GM12878 (cell line): ENCODE results near the gene FAM163B. TPM values are rescaled to one million over a fixed set of nuclear protein-coding genes. Genes with fewer than 3 reads are reported as not detected.

Experiments
- ATAC-seq: fragments of 200-7000 bp; cut with Tn5 transposase; 3 replicates; pipeline ENCODE4 v1.9.1; 2020; ENCODE audit warnings: mild to moderate bottlenecking, moderate library complexity
- BruUV-seq: library from RNA; stranded (reverse); fragments of 400-500 nt; replicated peaks from 2 replicates; lab custom pipeline; 2021; lab: Mats Ljungman, UMichigan
- CTCF ChIA-PET: fragments of 300-600 bp; sonication (Branson Sonifier 250); formaldehyde crosslinking; extraction: SDS; loops from one replicate; lab custom pipeline; 2021; ENCODE audit warnings: inconsistent platforms; lab: Yijun Ruan, JAX
- POLR2A ChIA-PET: fragments of 350-600 bp; formaldehyde crosslinking; extraction: SDS; loops from one replicate; lab custom pipeline; 2021; ENCODE audit warnings: inconsistent platforms; lab: Charles Lee
- RAD21 ChIA-PET: fragments of 300-600 bp; sonication (Branson Sonifier 250); formaldehyde crosslinking; loops from one replicate; lab custom pipeline; 2023; ENCODE audit warnings: antibody characterized with exemption; ENCODE audit not compliant: unreplicated experiment; lab: Charles Lee
- SMC1A ChIA-PET: fragments of 300-600 bp; sonication (Branson Sonifier 250); formaldehyde crosslinking; loops from one replicate; lab custom pipeline; 2023; ENCODE audit not compliant: unreplicated experiment, uncharacterized antibody; lab: Charles Lee
- DNase-seq: peaks from one replicate; pipeline ENCODE4 v3.0.0-alpha.2; 2011; ENCODE audit warnings: low read depth, low spot score
- FAIRE-seq: peaks from 3 replicates; lab custom pipeline; 2011; peaks lifted over from hg19 to GRCh38; lab: Jason Lieb, UNC
- H2AFZ ChIP-seq: 2 replicates; pipeline ENCODE4 v1.6.0; 2011; ENCODE audit warnings: low read depth, low read length, control low read depth; ENCODE audit not compliant: control insufficient read depth
- H3K27ac ChIP-seq: 2 replicates; pipeline ENCODE4 v1.5.1; 2011; ENCODE audit warnings: control low read depth; ENCODE audit not compliant: control insufficient read depth, insufficient read depth
- H3K27me3 ChIP-seq, 2 experiments: replicated peaks in 1 of 2; 2 replicates each; pipeline versions ENCODE4 v1.6.0 to v1.6.1; 2011; ENCODE audit warnings: low read length in 1 of 2; ENCODE audit not compliant: control insufficient read depth in 2 of 2, insufficient read depth in 2 of 2
- H3K36me3 ChIP-seq, 2 experiments: 2 replicates each; pipeline ENCODE4 v1.5.1; 2011; ENCODE audit warnings: low read length in 1 of 2; ENCODE audit not compliant: control insufficient read depth in 2 of 2, insufficient read depth in 2 of 2
- H3K4me1 ChIP-seq: 2 replicates; pipeline ENCODE4 v1.6.1; 2011; ENCODE audit warnings: mild to moderate bottlenecking, low read length, moderate library complexity, mixed read lengths; ENCODE audit not compliant: control insufficient read depth, insufficient read depth
- H3K4me2 ChIP-seq: 2 replicates; pipeline ENCODE4 v1.6.0; 2011; ENCODE audit warnings: control low read depth; ENCODE audit not compliant: control insufficient read depth, insufficient read depth
- H3K4me3 ChIP-seq: fragments of 200-600 bp; sonication (generic); 2 replicates; pipeline ENCODE4 v1.5.1; 2016
- H3K79me2 ChIP-seq: 2 replicates; pipeline ENCODE4 v1.6.0; 2011; ENCODE audit warnings: low read length; ENCODE audit not compliant: control insufficient read depth, insufficient read depth
- H3K9ac ChIP-seq: 2 replicates; pipeline ENCODE4 v1.8.0; 2011; ENCODE audit warnings: low read length, control low read depth, mixed read lengths; ENCODE audit not compliant: control insufficient read depth, insufficient read depth
- H3K9me3 ChIP-seq: replicated peaks from 3 replicates; pipeline ENCODE4 v1.5.1; 2011; ENCODE audit warnings: mild to moderate bottlenecking, low read length; ENCODE audit not compliant: control insufficient read depth, insufficient read depth
- H4K20me1 ChIP-seq: 2 replicates; pipeline ENCODE4 v1.6.0; 2011; ENCODE audit not compliant: control insufficient read depth, insufficient read depth
- CBX3 ChIP-seq: fragments of 200-600 bp; sonication (generic); IDR thresholded peaks from 2 replicates; pipeline ENCODE4 v1.6.1; 2016; ENCODE audit warnings: low read depth, borderline replicate concordance
- CHD2 ChIP-seq: IDR thresholded peaks from 2 replicates; pipeline ENCODE4 v1.6.1; 2011; ENCODE audit warnings: low read depth, low read length, improper control_type of control experiment, borderline replicate concordance
- MEF2A ChIP-seq: IDR thresholded peaks from 2 replicates; pipeline ENCODE4 v1.6.1; 2011; ENCODE audit warnings: low read depth, mild to moderate bottlenecking, low read length, moderate library complexity; ENCODE audit not compliant: insufficient read depth
- NR2C1 ChIP-seq: fragments of 450-650 bp; IDR thresholded peaks from 2 replicates; pipeline ENCODE4 v1.6.1; 2017; ENCODE audit warnings: antibody characterized with exemption, mild to moderate bottlenecking, moderate library complexity
- NRF1 ChIP-seq: conservative IDR thresholded peaks from 2 replicates; pipeline ENCODE4 v1.6.1; 2011; ENCODE audit warnings: mild to moderate bottlenecking, low read depth, low read length, improper control_type of control experiment
- RAD21 ChIP-seq: IDR thresholded peaks from 2 replicates; pipeline ENCODE4 v1.6.1; 2011; ENCODE audit warnings: mild to moderate bottlenecking, low read depth, low read length, moderate library complexity; ENCODE audit not compliant: insufficient read depth
- WRNIP1 ChIP-seq: IDR thresholded peaks from 2 replicates; pipeline ENCODE4 v1.6.1; 2011; ENCODE audit warnings: low read depth, low read length, improper control_type of control experiment, borderline replicate concordance
- ZNF217 ChIP-seq: fragments of 450-650 bp; IDR thresholded peaks from 2 replicates; pipeline ENCODE4 v1.6.1; 2017; ENCODE audit warnings: antibody characterized with exemption, mild to moderate bottlenecking
- ZNF687 ChIP-seq: fragments of 450-650 bp; IDR thresholded peaks from 2 replicates; pipeline ENCODE4 v1.6.1; 2017; ENCODE audit warnings: mild to moderate bottlenecking, moderate library complexity
- WGBS: methylation state at CpG from one replicate; pipeline ENCODE4 v1.1.6; 2016; ENCODE audit warnings: low lambda C conversion rate; ENCODE audit not compliant: insufficient replicate concordance, insufficient coverage; ENCODE audit errors: missing lambda C conversion rate; 5-methylcytosine and 5-hydroxymethylcytosine counted together
- in situ Hi-C: fragments of 300-500 bp; cut with MboI; formaldehyde crosslinking; loops from 9 replicates; pipeline ENCODE4 v1.14.3; 2018; ENCODE audit warnings: mixed read lengths
- intact Hi-C: fragments of 100-400 bp; cut with micrococcal nuclease; formaldehyde crosslinking; loops from one replicate; pipeline ENCODE4 v1.14.2; 2022; ENCODE audit not compliant: unreplicated experiment
- polyA plus RNA-seq, 11 experiments: library from polyadenylated mRNA; depleted of rRNA in 4 of 11; unstranded in 6 of 11; stranded (reverse) in 5 of 11; fragments of >200 nt; fragmentation: Nextera tagmentation in 4 of 11; fragmentation: Illumina TruSeq in 1 of 11; extraction: Ambion mirVana in 4 of 11; extraction: Trizol in 1 of 11; gene quantifications; 1 replicate in 1 of 11; 2 replicates in 10 of 11; pipeline versions ENCODE4 v1.2.1 to v1.2.3, GENCODE V29; 2011 to 2016; ENCODE audit warnings: inconsistent platforms in 2 of 11, missing spikeins in 2 of 11, low read depth in 1 of 11
- total RNA-seq, 4 experiments: library from RNA; depleted of rRNA in 3 of 4; stranded (reverse); fragments of >200 nt in 3 of 4; fragmentation: Illumina TruSeq in 1 of 4; extraction: Trizol in 1 of 4; gene quantifications; 2 replicates each; pipeline versions ENCODE4 v1.2.1 to v1.2.3, GENCODE V29; 2013 to 2021
- TF ChIP-seq, protein P1 (sequence below): IDR thresholded peaks from 2 replicates; pipeline ENCODE4 v1.6.1; 2012; ENCODE audit warnings: mild to moderate bottlenecking, low read depth, low read length
- TF ChIP-seq, protein P2 (sequence below): fragments of 450-650 bp; IDR thresholded peaks from 2 replicates; pipeline ENCODE4 v1.6.1; 2018; ENCODE audit warnings: borderline replicate concordance, mild to moderate bottlenecking; ENCODE audit not compliant: partially characterized antibody

Gene FAM163B
- total and polyA plus RNA-seq, 10 of the 15 experiments (the other 5 are each of a cell fraction or from before 2014, with no cell fraction given): not detected

GRCh38 chr9:133587466-133587865, 21.7 kb downstream of the FAM163B start:
- H3K79me2 ChIP-seq: no peaks in the 10 kb centered on the region
- H3K4me2 ChIP-seq: no peak overlapping the region
- CTCF ChIA-PET: no interaction called here
- H3K9ac ChIP-seq: no peak overlapping the region
- no peak for ATAC-seq
- WGBS: 23% methylated on average over 6 of the region's 6 CpGs
- no TSS peak for BruUV-seq
- in situ Hi-C loops (no loop called here), intact Hi-C loops (loop anchor here (5.0 to 10.0 kb wide), 2 partner anchors 137 to 405 kb away; partner anchors contain the start of gene VAV2)
- H2AFZ ChIP-seq: no peak overlapping the region
- DNase-seq: no peak
- no peaks in the 10 kb centered on the region for H4K20me1 ChIP-seq
- TF ChIP-seq, protein P1, sequence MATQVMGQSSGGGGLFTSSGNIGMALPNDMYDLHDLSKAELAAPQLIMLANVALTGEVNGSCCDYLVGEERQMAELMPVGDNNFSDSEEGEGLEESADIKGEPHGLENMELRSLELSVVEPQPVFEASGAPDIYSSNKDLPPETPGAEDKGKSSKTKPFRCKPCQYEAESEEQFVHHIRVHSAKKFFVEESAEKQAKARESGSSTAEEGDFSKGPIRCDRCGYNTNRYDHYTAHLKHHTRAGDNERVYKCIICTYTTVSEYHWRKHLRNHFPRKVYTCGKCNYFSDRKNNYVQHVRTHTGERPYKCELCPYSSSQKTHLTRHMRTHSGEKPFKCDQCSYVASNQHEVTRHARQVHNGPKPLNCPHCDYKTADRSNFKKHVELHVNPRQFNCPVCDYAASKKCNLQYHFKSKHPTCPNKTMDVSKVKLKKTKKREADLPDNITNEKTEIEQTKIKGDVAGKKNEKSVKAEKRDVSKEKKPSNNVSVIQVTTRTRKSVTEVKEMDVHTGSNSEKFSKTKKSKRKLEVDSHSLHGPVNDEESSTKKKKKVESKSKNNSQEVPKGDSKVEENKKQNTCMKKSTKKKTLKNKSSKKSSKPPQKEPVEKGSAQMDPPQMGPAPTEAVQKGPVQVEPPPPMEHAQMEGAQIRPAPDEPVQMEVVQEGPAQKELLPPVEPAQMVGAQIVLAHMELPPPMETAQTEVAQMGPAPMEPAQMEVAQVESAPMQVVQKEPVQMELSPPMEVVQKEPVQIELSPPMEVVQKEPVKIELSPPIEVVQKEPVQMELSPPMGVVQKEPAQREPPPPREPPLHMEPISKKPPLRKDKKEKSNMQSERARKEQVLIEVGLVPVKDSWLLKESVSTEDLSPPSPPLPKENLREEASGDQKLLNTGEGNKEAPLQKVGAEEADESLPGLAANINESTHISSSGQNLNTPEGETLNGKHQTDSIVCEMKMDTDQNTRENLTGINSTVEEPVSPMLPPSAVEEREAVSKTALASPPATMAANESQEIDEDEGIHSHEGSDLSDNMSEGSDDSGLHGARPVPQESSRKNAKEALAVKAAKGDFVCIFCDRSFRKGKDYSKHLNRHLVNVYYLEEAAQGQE: no peak
- TF ChIP-seq MEF2A (no peak), NRF1 (no peak), CHD2 (no peak), WRNIP1 (no peak), ZNF217 (no peak), NR2C1 (no peak), RAD21 (no peak), CBX3 (no peak), ZNF687 (no peak)
- TF ChIP-seq, protein P2, sequence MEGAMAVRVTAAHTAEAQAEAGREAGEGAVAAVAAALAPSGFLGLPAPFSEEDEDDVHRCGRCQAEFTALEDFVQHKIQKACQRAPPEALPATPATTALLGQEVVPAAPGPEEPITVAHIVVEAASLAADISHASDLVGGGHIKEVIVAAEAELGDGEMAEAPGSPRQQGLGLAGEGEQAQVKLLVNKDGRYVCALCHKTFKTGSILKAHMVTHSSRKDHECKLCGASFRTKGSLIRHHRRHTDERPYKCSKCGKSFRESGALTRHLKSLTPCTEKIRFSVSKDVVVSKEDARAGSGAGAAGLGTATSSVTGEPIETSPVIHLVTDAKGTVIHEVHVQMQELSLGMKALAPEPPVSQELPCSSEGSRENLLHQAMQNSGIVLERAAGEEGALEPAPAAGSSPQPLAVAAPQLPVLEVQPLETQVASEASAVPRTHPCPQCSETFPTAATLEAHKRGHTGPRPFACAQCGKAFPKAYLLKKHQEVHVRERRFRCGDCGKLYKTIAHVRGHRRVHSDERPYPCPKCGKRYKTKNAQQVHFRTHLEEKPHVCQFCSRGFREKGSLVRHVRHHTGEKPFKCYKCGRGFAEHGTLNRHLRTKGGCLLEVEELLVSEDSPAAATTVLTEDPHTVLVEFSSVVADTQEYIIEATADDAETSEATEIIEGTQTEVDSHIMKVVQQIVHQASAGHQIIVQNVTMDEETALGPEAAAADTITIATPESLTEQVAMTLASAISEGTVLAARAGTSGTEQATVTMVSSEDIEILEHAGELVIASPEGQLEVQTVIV: no peak
- no peaks in the 10 kb centered on the region; the same call in 2 of the 3 replicates for H3K9me3 ChIP-seq
- H3K4me1 ChIP-seq: no peaks in the 10 kb centered on the region
- no peaks in the 10 kb centered on the region for H3K36me3 ChIP-seq
- H3K4me3 ChIP-seq: no peak overlapping the region
- no peak for FAIRE-seq
- POLR2A ChIA-PET: no interaction called here
- no peak overlapping the region for H3K27ac ChIP-seq
- H3K27me3 ChIP-seq: peaks cover 17 to 18% of the 10 kb centered on the region in 2 experiments
- RAD21 ChIA-PET: no interaction called here
- SMC1A ChIA-PET: no interaction called here
